H1 (cell line): Measurements from ENCODE around the gene TMEM63C. TPM values are rescaled to one million over a fixed set of nuclear protein-coding genes. Genes with fewer than 3 reads are reported as not detected.

Experiments used
- CTCF ChIA-PET: fragments of 300-600 bp; sonication (Branson Sonifier 250); formaldehyde crosslinking; loops from one replicate; lab custom pipeline; 2021; ENCODE audit not compliant: partially characterized antibody; lab: Charles Lee
- POLR2A ChIA-PET: fragments of 300-600 bp; sonication (Branson Sonifier 250); formaldehyde crosslinking; loops from one replicate; lab custom pipeline; 2021; ENCODE audit warnings: inconsistent platforms; ENCODE audit not compliant: partially characterized antibody; lab: Charles Lee
- DNase-seq, 2 experiments: peaks; one replicate each; pipeline versions ENCODE4 v3.0.0 to v3.0.0-alpha.2; 2010 to 2022; ENCODE audit warnings: low spot score in 2 of 2, low read depth in 1 of 2, mixed read lengths in 1 of 2
- FAIRE-seq: peaks from 2 replicates; lab custom pipeline; 2011; peaks lifted over from hg19 to GRCh38; lab: Jason Lieb, UNC
- H2AFZ ChIP-seq: 2 replicates; pipeline ENCODE4 v1.8.1; 2012; ENCODE audit warnings: low read length, inconsistent platforms
- H2AK5ac ChIP-seq: 2 replicates; pipeline ENCODE4 v1.6.1; 2013; ENCODE audit warnings: low read depth, low read length
- H2BK120ac ChIP-seq: replicated peaks from 2 replicates; pipeline ENCODE3; 2013; ENCODE audit warnings: low read depth, low read length, inconsistent platforms
- H2BK12ac ChIP-seq: 2 replicates; pipeline ENCODE4 v1.6.1; 2013; ENCODE audit warnings: low read depth, low read length
- H2BK15ac ChIP-seq: 2 replicates; pipeline ENCODE4 v1.6.1; 2013; ENCODE audit warnings: low read length
- H2BK20ac ChIP-seq: 2 replicates; pipeline ENCODE4 v1.6.1; 2013; ENCODE audit warnings: low read length
- H2BK5ac ChIP-seq: 2 replicates; pipeline ENCODE4 v1.6.1; 2013; ENCODE audit warnings: low read depth, low read length
- H3K14ac ChIP-seq: 2 replicates; pipeline ENCODE4 v1.6.1; 2013; ENCODE audit warnings: inconsistent platforms; ENCODE audit not compliant: insufficient read length
- H3K18ac ChIP-seq: 2 replicates; pipeline ENCODE4 v1.6.1; 2013; ENCODE audit warnings: low read length; ENCODE audit errors: extremely low read depth
- H3K23ac ChIP-seq: 2 replicates; pipeline ENCODE4 v1.6.1; 2013; ENCODE audit warnings: inconsistent platforms; ENCODE audit not compliant: insufficient read length
- H3K23me2 ChIP-seq: 2 replicates; pipeline ENCODE4 v1.6.1; 2013; ENCODE audit warnings: low read depth, low read length
- H3K27ac ChIP-seq: 2 replicates; pipeline ENCODE4 v1.6.1; 2011; ENCODE audit warnings: low read depth, low read length, inconsistent platforms
- H3K27me3 ChIP-seq, 4 experiments: replicated peaks in 1 of 4; 1 replicate in 1 of 4; 2 replicates in 3 of 4; pipeline versions ENCODE4 v1.6.1 to v1.8.1; 2011 to 2013; ENCODE audit warnings: low read length in 3 of 4, mild to moderate bottlenecking in 3 of 4, inconsistent platforms in 2 of 4, mixed read lengths in 2 of 4, moderate library complexity in 1 of 4; ENCODE audit not compliant: control insufficient read depth in 3 of 4, insufficient read depth in 3 of 4; ENCODE audit errors: extremely low read depth in 1 of 4
- H3K36me3 ChIP-seq, 4 experiments: 2 replicates each; pipeline versions ENCODE4 v1.6.1 to v1.8.1; 2011 to 2013; ENCODE audit warnings: mild to moderate bottlenecking in 4 of 4, low read length in 3 of 4, moderate library complexity in 2 of 4, control low read depth in 1 of 4, inconsistent platforms in 1 of 4; ENCODE audit not compliant: insufficient read depth in 4 of 4, control insufficient read depth in 2 of 4
- H3K4ac ChIP-seq: replicated peaks from 2 replicates; pipeline ENCODE3; 2013; ENCODE audit warnings: low read length, low read depth, mixed read lengths, inconsistent platforms; ENCODE audit not compliant: insufficient read length
- H3K4me1 ChIP-seq, 4 experiments: replicated peaks in 1 of 4; 1 replicate in 1 of 4; 2 replicates in 3 of 4; pipeline versions ENCODE4 v1.6.1 to v1.8.1; 2011 to 2013; ENCODE audit warnings: low read length in 3 of 4, inconsistent platforms in 2 of 4, mixed read lengths in 1 of 4; ENCODE audit not compliant: insufficient read depth in 4 of 4, control insufficient read depth in 3 of 4
- H3K4me2 ChIP-seq, 2 experiments: 2 replicates each; pipeline versions ENCODE4 v1.6.1 to v1.8.1; 2011 to 2013; ENCODE audit warnings: low read depth in 2 of 2, low read length in 2 of 2, control low read depth in 1 of 2, inconsistent platforms in 1 of 2, mild to moderate bottlenecking in 1 of 2; ENCODE audit not compliant: insufficient read depth in 1 of 2
- H3K4me3 ChIP-seq, 4 experiments: fragments of 200-600, 300-600 bp in 1 of 4; sonication (generic), shearing (Covaris generic), sonication (Bioruptor Twin) in 1 of 4; 2 replicates each; pipeline versions ENCODE4 v1.5.1 to v1.8.1; 2011 to 2016; ENCODE audit warnings: low read length in 4 of 4, low read depth in 3 of 4, control low read depth in 2 of 4, inconsistent platforms in 2 of 4, mild to moderate bottlenecking in 2 of 4, mixed read lengths in 1 of 4, moderate library complexity in 1 of 4; ENCODE audit not compliant: insufficient read depth in 2 of 4; ENCODE audit errors: extremely low read depth in 1 of 4
- H3K56ac ChIP-seq: replicated peaks from 2 replicates; pipeline ENCODE3; 2013; ENCODE audit warnings: low read depth, mild to moderate bottlenecking, mixed read lengths, low read length, inconsistent platforms; ENCODE audit not compliant: insufficient read length
- H3K79me1 ChIP-seq: 2 replicates; pipeline ENCODE4 v1.6.1; 2013; ENCODE audit warnings: low read depth, low read length, control low read depth
- H3K79me2 ChIP-seq, 2 experiments: 2 replicates each; pipeline versions ENCODE4 v1.6.1 to v1.8.1; 2012 to 2013; ENCODE audit warnings: low read length in 2 of 2, mild to moderate bottlenecking in 2 of 2, inconsistent platforms in 1 of 2; ENCODE audit not compliant: insufficient read depth in 2 of 2, control insufficient read depth in 1 of 2
- H3K9ac ChIP-seq, 4 experiments: replicated peaks in 1 of 4; 1 replicate in 1 of 4; 2 replicates in 3 of 4; pipeline versions ENCODE4 v1.6.1 to v1.8.1; 2011 to 2013; ENCODE audit warnings: low read depth in 3 of 4, low read length in 3 of 4, control low read depth in 2 of 4, mild to moderate bottlenecking in 2 of 4, moderate library complexity in 2 of 4, inconsistent platforms in 1 of 4; ENCODE audit errors: extremely low read depth in 1 of 4
- H3K9me3 ChIP-seq, 2 experiments: 2 replicates each; pipeline versions ENCODE4 v1.6.1 to v1.8.1; 2012 to 2013; ENCODE audit warnings: mild to moderate bottlenecking in 2 of 2, moderate library complexity in 2 of 2, control low read depth in 1 of 2, inconsistent platforms in 1 of 2, low read depth in 1 of 2, low read length in 1 of 2, mixed read lengths in 1 of 2; ENCODE audit not compliant: insufficient read depth in 2 of 2
- H4K20me1 ChIP-seq, 2 experiments: replicated peaks in 1 of 2; 2 replicates each; pipeline versions ENCODE3 to v1.8.1; 2011 to 2013; ENCODE audit warnings: inconsistent platforms in 2 of 2, low read length in 2 of 2, mild to moderate bottlenecking in 1 of 2; ENCODE audit not compliant: insufficient read depth in 2 of 2, control insufficient read depth in 1 of 2
- H4K5ac ChIP-seq: 2 replicates; pipeline ENCODE4 v1.6.1; 2013; ENCODE audit warnings: low read length, low read depth, mixed read lengths, inconsistent platforms; ENCODE audit not compliant: insufficient read length
- H4K8ac ChIP-seq: 2 replicates; pipeline ENCODE4 v1.8.0; 2013; ENCODE audit warnings: mild to moderate bottlenecking, moderate library complexity, low read length, inconsistent platforms; ENCODE audit not compliant: insufficient read depth; ENCODE audit errors: extremely low read depth
- H4K91ac ChIP-seq: replicated peaks from 2 replicates; pipeline ENCODE3; 2013; ENCODE audit warnings: low read length, mixed read lengths, inconsistent platforms; ENCODE audit not compliant: insufficient read length
- BRCA1 ChIP-seq: IDR thresholded peaks from 2 replicates; pipeline ENCODE4 v1.6.1; 2012; ENCODE audit warnings: low read depth, low read length, improper control_type of control experiment
- EP300 ChIP-seq, 2 experiments: IDR thresholded peaks; 1 replicate in 1 of 2; 2 replicates in 1 of 2; pipeline ENCODE4 v1.6.1; 2011 to 2012; ENCODE audit warnings: low read depth in 2 of 2, low read length in 2 of 2, mild to moderate bottlenecking in 2 of 2, borderline replicate concordance in 1 of 2, inconsistent platforms in 1 of 2, moderate library complexity in 1 of 2
- GABPA ChIP-seq: IDR thresholded peaks from 2 replicates; pipeline ENCODE4 v1.6.1; 2011; ENCODE audit warnings: mild to moderate bottlenecking, low read length, moderate library complexity, borderline replicate concordance; ENCODE audit not compliant: insufficient read depth
- KDM5A ChIP-seq: fragments of 200-600 bp; IDR thresholded peaks from 2 replicates; pipeline ENCODE4 v1.7.1; 2012; ENCODE audit warnings: mild to moderate bottlenecking, low read length, inconsistent platforms, mixed read lengths
- MAFK ChIP-seq: IDR thresholded peaks from 2 replicates; pipeline ENCODE4 v1.6.1; 2012; ENCODE audit warnings: low read depth, mild to moderate bottlenecking, improper control_type of control experiment, low read length
- SP1 ChIP-seq: IDR thresholded peaks from 2 replicates; pipeline ENCODE4 v1.6.1; 2011; ENCODE audit warnings: low read depth, low read length
- SRF ChIP-seq: IDR thresholded peaks from 2 replicates; pipeline ENCODE4 v1.6.1; 2011; ENCODE audit warnings: mild to moderate bottlenecking, low read depth, low read length, moderate library complexity
- SUZ12 ChIP-seq: fragments of 200-600 bp; sonication (generic); IDR thresholded peaks from 2 replicates; pipeline ENCODE4 v1.6.1; 2012; ENCODE audit warnings: mild to moderate bottlenecking, inconsistent platforms, low read length, moderate library complexity, mixed read lengths
- WGBS, 2 experiments: shearing (Covaris generic) in 1 of 2; methylation state at CpG; one replicate each; pipeline versions ENCODE4 v1.1.6 to v1.1.7; 2013 to 2015; ENCODE audit warnings: low lambda C conversion rate in 2 of 2, mixed read lengths in 2 of 2, inconsistent platforms in 1 of 2, low coverage in 1 of 2, missing lambda C conversion rate in 1 of 2; ENCODE audit not compliant: insufficient replicate concordance in 2 of 2, insufficient coverage in 1 of 2, insufficient read length in 1 of 2; ENCODE audit errors: extremely low coverage in 1 of 2, missing lambda C conversion rate in 1 of 2; 5-methylcytosine and 5-hydroxymethylcytosine counted together
- polyA plus RNA-seq, 7 experiments: library from polyadenylated mRNA; depleted of rRNA in 3 of 7; stranded (reverse) in 5 of 7; unstranded in 2 of 7; fragments of >200 nt in 5 of 7; fragments of 200-250 nt in 2 of 7; gene quantifications; 1 replicate in 5 of 7; 2 replicates in 1 of 7; 4 replicates in 1 of 7; pipeline versions ENCODE4 v1.2.1 to v1.2.3, GENCODE V29; 2011 to 2013; ENCODE audit warnings: missing spikeins in 2 of 7, mixed read lengths in 2 of 7
- total RNA-seq: library from RNA; stranded (reverse); fragmentation: NEBNext Ultra II Directional; extraction: Animal tissue kit (Norgen Biotek cat#: 25700); gene quantifications from 2 replicates; pipeline ENCODE4 v1.2.1, GENCODE V29; 2021

TMEM63C gene
- total and polyA plus RNA-seq, 2 of the 8 experiments (the other 6 are each of a cell fraction or from before 2014, with no cell fraction given), result 3.0 to 7.6 TPM

- H2BK20ac ChIP-seq, result no peak overlapping the region
- no peak overlapping the region; the same call in 1 of the 2 replicates for H2BK5ac ChIP-seq
- H2AK5ac ChIP-seq, result no peak overlapping the region
- H4K5ac ChIP-seq, result no peak overlapping the region
- no peak overlapping the region for H4K91ac ChIP-seq
- FAIRE-seq, result no peak
- no peak overlapping the region for H3K27ac ChIP-seq
- no peak overlapping the region for H2BK120ac ChIP-seq
- no peak overlapping the region for H3K4me2 ChIP-seq
- no peak overlapping the region for H2BK12ac ChIP-seq
- no peaks in the 10 kb centered on the region; a peak in 1 of 7 replicates for H3K4me1 ChIP-seq
- H3K9me3 ChIP-seq, result no peaks in the 10 kb centered on the region
- H3K27me3 ChIP-seq, result no peaks in the 10 kb centered on the region
- H3K56ac ChIP-seq, result no peak overlapping the region
- no peak overlapping the region for H3K4ac ChIP-seq
- H3K4me3 ChIP-seq, result no peak overlapping the region
- no peak for TF ChIP-seq SP1
- TF ChIP-seq BRCA1, result no peak
- TF ChIP-seq MAFK, result no peak
- TF ChIP-seq KDM5A, result no peak
- TF ChIP-seq GABPA, result no peak
- TF ChIP-seq SRF, result no peak
- no peak for TF ChIP-seq SUZ12
- TF ChIP-seq EP300 (IDR thresholded peaks at IDR 0.05; ENCODE audit: borderline replicate concordance in 1 of 2, low read depth in 2 of 2, low read length in 2 of 2), result no peak
- ChIA-PET CTCF (interaction anchor here (0.8 to 6.6 kb wide), 8 partner anchors 9 to 323 kb away, joined by 3 to 52 read pairs (median 5); partner anchors contain the start of gene ZDHHC22), POLR2A (interaction anchor here (1.4 to 1.5 kb wide), 2 partner anchors 14 to 41 kb away, joined by 3 read pairs; no protein-coding TSS in a partner anchor)
- WGBS, 2 experiments, result 84% methylated on average over 4 of the region's 7 CpGs; no CpG with 5 or more reads in 1 of the 2 experiments
- no peak overlapping the region for H3K23ac ChIP-seq
- H2BK15ac ChIP-seq, result no peak overlapping the region
- no peak overlapping the region for H3K9ac ChIP-seq
- no peaks in the 10 kb centered on the region for H3K79me1 ChIP-seq
- H3K14ac ChIP-seq, result no peak overlapping the region
- no peaks in the 10 kb centered on the region for H3K36me3 ChIP-seq
- H3K18ac ChIP-seq, result no peak overlapping the region
- no peaks in the 10 kb centered on the region for H3K23me2 ChIP-seq
- H4K8ac ChIP-seq, result no peak overlapping the region
- no peak for DNase-seq
- H2AFZ ChIP-seq, result no peak overlapping the region
- no peaks in the 10 kb centered on the region; a peak in 1 of 4 replicates for H3K79me2 ChIP-seq
- peaks cover 0 to 2% of the 10 kb centered on the region in 2 experiments for H4K20me1 ChIP-seq
Observed at GRCh38 chr14:77236814-77237213, 55.2 kb downstream of the TMEM63C start.
